ENCODE data around the gene RORC.

The RORC gene

GRCh38 chr1:151813271-151813977 lies 18.2 kb downstream of the RORC start:
- Histone ChIP-seq H3K9ac (ENCODE audit: low read depth, low read length) (no peak overlapping the region), H3K4me1 (ENCODE audit: insufficient read depth, low read length) (peaks cover 16% of the 10 kb centered on the region)

GRCh38 chr1:151811181-151811580 lies 20.4 kb downstream of the RORC start:
- Histone ChIP-seq H3K36me3 (ENCODE audit: insufficient read depth, low read length) (no peaks in the 10 kb centered on the region), H3K9me3 (ENCODE audit: control insufficient read depth, insufficient read depth, low read length) (no peaks in the 10 kb centered on the region), H3K9ac (ENCODE audit: low read depth, low read length) (no peak overlapping the region), H3K4me1 (ENCODE audit: insufficient read depth, low read length) (peaks cover 20% of the 10 kb centered on the region)

More at GRCh38 chr1:151813271-151813977, 18.2 kb downstream of the RORC start:
- H3K36me3 ChIP-seq (ENCODE audit: insufficient read depth, low read length) = no peaks in the 10 kb centered on the region
- no peaks in the 10 kb centered on the region for H3K9me3 ChIP-seq (ENCODE audit: control insufficient read depth, insufficient read depth, low read length)

DNA sequence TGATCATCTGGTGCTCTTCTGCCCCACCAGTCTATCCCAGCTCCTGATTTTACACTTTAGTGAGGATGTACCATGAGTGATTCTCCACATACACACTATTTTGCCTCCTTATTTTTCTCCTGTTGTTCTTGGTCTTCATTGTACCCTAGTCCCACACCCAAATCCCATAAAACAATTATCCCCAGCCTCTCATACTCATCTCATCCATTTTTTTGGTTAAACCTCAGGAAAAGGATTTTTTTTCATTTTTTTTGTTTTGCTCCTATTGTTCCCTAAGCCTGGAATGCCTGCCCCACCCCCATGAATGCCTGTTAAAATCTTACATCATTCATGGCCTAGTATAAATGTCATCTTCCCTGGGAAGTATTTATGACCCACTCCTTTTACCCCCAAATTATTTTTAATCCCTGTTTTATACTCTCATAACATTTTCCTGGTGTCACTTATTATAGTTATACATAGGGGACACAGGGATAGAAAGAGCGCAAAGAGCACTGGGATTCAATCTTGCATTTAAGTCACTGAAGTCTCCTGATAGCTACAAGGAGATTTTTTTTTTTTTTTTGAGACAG lies 21.5 kb downstream of the RORC start:
- H3K9me3 ChIP-seq (ENCODE audit: control insufficient read depth, insufficient read depth, low read length) = no peaks in the 10 kb centered on the region
- peaks cover 20% of the 10 kb centered on the region for H3K4me1 ChIP-seq (ENCODE audit: insufficient read depth, low read length)
- no peaks in the 10 kb centered on the region for H3K36me3 ChIP-seq (ENCODE audit: insufficient read depth, low read length)
- H3K9ac ChIP-seq (ENCODE audit: low read depth, low read length) = no peak overlapping the region

DNA sequence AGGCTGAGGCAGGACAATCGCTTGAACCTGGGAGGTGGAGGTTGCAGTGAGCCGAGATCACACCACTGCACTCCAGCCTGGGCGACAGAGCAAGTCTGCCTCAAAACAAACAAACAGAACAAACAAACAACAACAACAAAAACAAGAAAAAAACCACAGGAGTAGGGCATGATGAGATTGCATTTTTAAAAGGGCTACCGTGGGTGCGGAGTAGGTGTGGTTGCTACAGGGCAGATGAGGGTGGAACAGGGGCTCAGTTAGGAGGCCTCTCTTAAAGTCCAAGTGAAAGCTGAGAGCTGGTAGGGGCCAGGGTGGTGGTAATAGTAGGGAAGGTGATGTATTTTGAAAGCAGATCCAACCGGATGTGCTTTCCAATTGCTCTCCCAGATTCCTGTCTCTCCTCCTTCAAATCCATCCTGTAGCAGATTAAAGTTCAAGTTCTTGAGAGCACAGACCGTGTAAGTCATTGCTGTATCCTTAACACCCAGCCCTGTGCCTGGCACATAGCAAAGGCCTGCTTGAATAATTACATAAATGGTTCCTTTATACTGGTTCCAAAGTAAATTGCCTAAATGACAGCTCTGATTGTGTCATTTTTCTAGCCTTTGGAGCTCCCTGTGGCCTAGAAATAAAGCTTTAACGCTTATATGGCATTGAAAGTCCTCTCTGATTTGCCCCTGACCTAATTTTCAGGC lies 22.2 kb downstream of the RORC start:
- Histone ChIP-seq H3K9ac (ENCODE audit: low read depth, low read length) (no peak overlapping the region), H3K4me1 (ENCODE audit: insufficient read depth, low read length) (peaks cover 20% of the 10 kb centered on the region), H3K9me3 (ENCODE audit: control insufficient read depth, insufficient read depth, low read length) (no peaks in the 10 kb centered on the region), H3K36me3 (ENCODE audit: insufficient read depth, low read length) (no peaks in the 10 kb centered on the region)

- H3K4me1 ChIP-seq (ENCODE audit: insufficient read depth, low read length) = peaks cover 20% of the 10 kb centered on the region
- H3K36me3 ChIP-seq (ENCODE audit: insufficient read depth, low read length) = no peaks in the 10 kb centered on the region
- no peaks in the 10 kb centered on the region for H3K9me3 ChIP-seq (ENCODE audit: control insufficient read depth, insufficient read depth, low read length)
- H3K9ac ChIP-seq (ENCODE audit: low read depth, low read length) = no peak overlapping the region
Observed at GRCh38 chr1:151807766-151808165, 23.8 kb downstream of the RORC start.

- peaks cover 20% of the 10 kb centered on the region for H3K4me1 ChIP-seq (ENCODE audit: insufficient read depth, low read length)
- H3K9me3 ChIP-seq (ENCODE audit: control insufficient read depth, insufficient read depth, low read length) = no peaks in the 10 kb centered on the region
- no peak overlapping the region for H3K9ac ChIP-seq (ENCODE audit: low read depth, low read length)
- no peaks in the 10 kb centered on the region for H3K36me3 ChIP-seq (ENCODE audit: insufficient read depth, low read length)
Observed at GRCh38 chr1:151807131-151807530, 24.5 kb downstream of the RORC start.

DNA sequence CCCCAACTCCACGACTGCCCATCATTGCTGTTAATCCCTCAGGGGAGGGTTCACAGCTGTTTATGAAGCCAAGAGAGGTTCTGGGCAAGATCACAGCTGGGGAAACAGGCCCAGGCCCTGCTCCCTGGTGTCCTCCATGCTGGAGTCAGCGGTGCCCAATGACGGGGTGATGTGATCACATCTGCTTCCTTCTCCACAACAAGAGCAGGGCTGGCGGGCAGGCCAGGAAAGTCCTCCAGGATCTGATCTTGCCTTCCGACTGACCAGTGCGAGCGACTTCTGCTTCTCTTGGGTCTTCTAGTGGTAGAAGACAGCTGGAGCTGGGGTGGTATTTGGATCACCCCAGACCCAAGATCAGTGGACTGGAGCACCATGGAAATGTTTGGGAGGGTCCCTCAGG lies 25.4 kb downstream of the RORC start:
- Histone ChIP-seq H3K36me3 (ENCODE audit: insufficient read depth, low read length) (no peaks in the 10 kb centered on the region), H3K4me1 (ENCODE audit: insufficient read depth, low read length) (peaks cover 20% of the 10 kb centered on the region), H3K9ac (ENCODE audit: low read depth, low read length) (no peak overlapping the region), H3K9me3 (ENCODE audit: control insufficient read depth, insufficient read depth, low read length) (no peaks in the 10 kb centered on the region)

- H3K9ac ChIP-seq (ENCODE audit: low read depth, low read length) = no peak within 1 kb of the TSS
- H3K4me1 ChIP-seq (ENCODE audit: insufficient read depth, low read length) = peaks cover 14% of the 10 kb centered on the region
- H3K36me3 ChIP-seq (ENCODE audit: insufficient read depth, low read length) = no peaks in the 10 kb centered on the region
- no peaks in the 10 kb centered on the region for H3K9me3 ChIP-seq (ENCODE audit: control insufficient read depth, insufficient read depth, low read length)
Observed at GRCh38 chr1:151805066-151805820, 26.4 kb downstream of the RORC start, which contains the start of gene LINGO4. TSS of gene LINGO4 (minus strand) at chr1:151805419. CDS start at chr1:151802704, 2,715 bp downstream.

GRCh38 chr1:151803915-151804314 lies 27.7 kb downstream of the RORC start:
- H3K9ac ChIP-seq (ENCODE audit: low read depth, low read length) = no peak overlapping the region
- peaks cover 10% of the 10 kb centered on the region for H3K4me1 ChIP-seq (ENCODE audit: insufficient read depth, low read length)
- H3K9me3 ChIP-seq (ENCODE audit: control insufficient read depth, insufficient read depth, low read length) = no peaks in the 10 kb centered on the region
- no peaks in the 10 kb centered on the region for H3K36me3 ChIP-seq (ENCODE audit: insufficient read depth, low read length)

GRCh38 chr1:151803164-151803563 lies 28.4 kb downstream of the RORC start:
- Histone ChIP-seq H3K9me3 (ENCODE audit: control insufficient read depth, insufficient read depth, low read length) (no peaks in the 10 kb centered on the region), H3K36me3 (ENCODE audit: insufficient read depth, low read length) (no peaks in the 10 kb centered on the region), H3K9ac (ENCODE audit: low read depth, low read length) (no peak overlapping the region), H3K4me1 (ENCODE audit: insufficient read depth, low read length) (peaks cover 13% of the 10 kb centered on the region)

GRCh38 chr1:151802372-151802771 lies 29.2 kb downstream of the RORC start:
- Histone ChIP-seq H3K4me1 (ENCODE audit: insufficient read depth, low read length) (peaks cover 9% of the 10 kb centered on the region), H3K36me3 (ENCODE audit: insufficient read depth, low read length) (no peaks in the 10 kb centered on the region), H3K9me3 (ENCODE audit: control insufficient read depth, insufficient read depth, low read length) (no peaks in the 10 kb centered on the region), H3K9ac (ENCODE audit: low read depth, low read length) (no peak overlapping the region)

DNA sequence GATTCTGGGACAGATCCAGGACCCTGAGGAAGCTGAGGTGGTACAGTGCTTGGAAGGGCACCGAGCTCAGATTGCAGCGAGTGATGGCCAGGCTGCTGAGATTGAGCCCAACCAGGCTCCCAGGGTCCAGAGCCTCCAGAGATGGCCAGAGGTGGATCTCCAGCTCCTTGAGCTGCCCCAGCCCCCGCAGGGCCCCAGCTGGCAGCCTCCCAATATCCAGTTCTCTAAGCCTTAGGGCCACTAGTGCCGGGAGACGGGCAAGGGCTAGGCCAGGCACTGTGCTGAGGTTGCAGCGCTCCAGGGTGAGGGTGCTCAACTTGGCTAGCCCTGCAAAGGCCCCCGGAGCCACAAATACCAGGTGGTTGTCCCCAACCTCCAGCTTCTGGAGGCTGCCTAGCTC lies 29.8 kb downstream of the RORC start:
- H3K9me3 ChIP-seq (ENCODE audit: control insufficient read depth, insufficient read depth, low read length) = no peaks in the 10 kb centered on the region
- no peak overlapping the region for H3K9ac ChIP-seq (ENCODE audit: low read depth, low read length)
- peaks cover 9% of the 10 kb centered on the region for H3K4me1 ChIP-seq (ENCODE audit: insufficient read depth, low read length)
- no peaks in the 10 kb centered on the region for H3K36me3 ChIP-seq (ENCODE audit: insufficient read depth, low read length)

DNA sequence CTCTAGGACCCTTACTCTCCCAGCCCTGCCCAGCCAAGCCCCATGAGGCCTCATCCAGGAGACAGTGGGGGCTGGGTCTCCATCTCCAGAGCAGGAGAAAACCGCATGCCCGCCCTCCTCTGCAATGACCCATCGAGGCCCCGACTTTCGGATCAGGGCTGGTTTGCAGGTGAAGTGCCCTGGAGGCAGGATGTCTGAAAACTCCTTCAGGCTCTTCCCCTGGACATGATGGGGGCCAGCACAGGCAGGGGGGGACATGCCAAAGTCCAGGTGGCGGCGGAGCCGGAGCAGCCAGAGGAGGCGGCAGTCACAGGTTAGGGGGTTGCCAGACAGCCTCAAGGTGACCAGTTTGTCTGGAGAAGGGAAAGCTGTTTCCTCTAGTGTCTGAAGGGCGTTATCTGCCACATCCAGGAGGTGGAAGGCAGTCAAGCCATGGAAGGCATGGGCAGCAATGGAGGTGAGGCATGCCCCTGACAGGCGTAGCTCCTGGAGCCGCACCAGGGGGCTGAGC lies 30.2 kb downstream of the RORC start:
- no peaks in the 10 kb centered on the region for H3K9me3 ChIP-seq (ENCODE audit: control insufficient read depth, insufficient read depth, low read length)
- H3K9ac ChIP-seq (ENCODE audit: low read depth, low read length) = no peak overlapping the region
- H3K36me3 ChIP-seq (ENCODE audit: insufficient read depth, low read length) = no peaks in the 10 kb centered on the region
- peaks cover 9% of the 10 kb centered on the region for H3K4me1 ChIP-seq (ENCODE audit: insufficient read depth, low read length)

DNA sequence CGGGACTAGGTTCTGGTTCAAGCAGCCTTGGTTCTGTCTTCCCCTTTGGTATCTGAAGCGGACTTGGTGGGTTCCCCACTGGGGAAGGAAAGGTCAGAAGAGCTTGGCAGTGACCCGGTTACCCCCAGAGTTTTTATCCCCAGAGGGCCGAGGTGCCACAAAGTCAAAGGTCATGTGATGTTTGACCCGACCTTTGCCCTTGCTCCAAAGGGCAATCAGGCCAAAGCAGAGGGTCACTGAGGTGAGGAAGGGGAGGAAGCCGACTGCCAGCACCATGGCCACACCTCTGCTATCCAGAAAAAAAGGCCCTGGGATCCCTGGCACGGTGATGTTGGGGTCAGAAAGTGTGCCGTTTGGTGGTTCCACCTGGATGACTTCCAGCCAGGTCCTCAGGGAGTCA lies 30.8 kb downstream of the RORC start:
- Histone ChIP-seq H3K9me3 (ENCODE audit: control insufficient read depth, insufficient read depth, low read length) (no peaks in the 10 kb centered on the region), H3K36me3 (ENCODE audit: insufficient read depth, low read length) (no peaks in the 10 kb centered on the region), H3K9ac (ENCODE audit: low read depth, low read length) (no peak overlapping the region), H3K4me1 (ENCODE audit: insufficient read depth, low read length) (peaks cover 9% of the 10 kb centered on the region)

All from ES-I3 (cell line).